ENCODE data around the gene MCM8.

MCM8 gene

DNA sequence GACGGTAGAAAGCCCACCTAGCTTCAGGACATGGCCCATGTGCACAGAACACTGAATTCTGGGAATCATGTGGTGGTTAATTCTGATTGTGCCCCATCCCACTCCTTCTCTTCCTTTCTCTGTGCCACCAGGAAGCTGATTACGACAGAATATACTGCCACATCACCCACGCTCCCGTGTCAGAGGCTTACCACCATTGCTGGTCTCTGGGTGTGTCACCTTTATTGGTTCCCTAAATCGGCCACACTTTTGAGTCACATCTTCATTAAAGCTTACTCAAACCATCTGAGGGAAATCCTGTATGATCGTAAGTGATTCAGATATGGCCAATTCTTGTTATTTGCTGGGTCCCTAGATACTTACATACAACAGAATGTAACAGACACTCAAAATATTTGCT is 3.2 kb upstream of the MCM8 start:
- no peak for DNase-seq (ENCODE audit: low spot score)

DNA sequence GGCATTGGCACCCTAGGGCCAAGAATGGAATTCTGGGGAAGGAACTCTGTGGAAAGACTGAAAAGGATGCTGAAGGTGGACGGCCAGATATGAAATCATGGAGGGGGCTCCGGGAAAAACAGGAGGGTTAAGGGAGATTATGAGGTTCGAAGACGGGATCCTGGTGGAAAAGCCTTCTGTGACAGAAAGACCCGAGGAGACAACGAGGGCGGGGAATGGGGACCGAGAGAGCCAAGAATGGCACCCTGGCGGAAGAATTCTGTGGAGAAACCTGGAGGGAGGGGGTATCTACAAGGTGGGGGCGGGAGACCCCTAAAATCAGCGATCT is 545 bp upstream of the MCM8 start:
- no peak for DNase-seq (ENCODE audit: low spot score)

DNA sequence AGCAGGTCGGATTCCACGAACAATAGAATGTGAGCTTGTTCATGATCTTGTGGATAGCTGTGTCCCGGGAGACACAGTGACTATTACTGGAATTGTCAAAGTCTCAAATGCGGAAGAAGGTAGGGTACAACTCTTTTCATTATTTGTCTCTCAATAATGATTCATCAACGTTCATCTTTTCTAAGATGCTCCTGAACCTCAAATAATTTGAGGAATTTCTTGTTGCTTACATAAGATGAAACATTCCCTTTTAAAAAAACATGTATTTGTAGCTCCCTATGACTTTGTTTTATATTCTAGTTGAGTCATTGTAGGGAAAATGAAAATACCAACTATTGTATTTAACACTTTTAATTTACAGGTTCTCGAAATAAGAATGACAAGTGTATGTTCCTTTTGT is 17.0 kb downstream of the MCM8 start:
- DNase-seq (ENCODE audit: low spot score), result no peak

DNA sequence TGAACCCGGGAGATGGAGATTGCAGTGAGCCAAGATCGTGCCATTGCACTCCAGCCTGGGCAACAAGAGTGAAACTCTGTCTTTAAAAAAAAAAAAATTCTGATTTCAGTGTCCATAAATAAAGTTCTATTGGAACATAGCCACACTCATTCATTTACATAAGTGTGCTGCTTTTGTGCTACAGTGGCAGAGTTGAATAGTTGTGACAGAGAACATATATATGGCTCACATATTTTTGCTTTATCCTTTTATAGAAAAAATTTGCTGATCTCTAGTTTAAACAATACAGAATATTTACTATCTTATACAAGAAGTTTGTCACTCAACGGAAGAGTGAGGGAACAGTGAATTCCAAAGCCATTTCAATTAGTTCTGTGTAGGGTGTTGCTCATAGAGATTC is 18.0 kb downstream of the MCM8 start:
- DNase-seq (ENCODE audit: low spot score), result no peak

DNA sequence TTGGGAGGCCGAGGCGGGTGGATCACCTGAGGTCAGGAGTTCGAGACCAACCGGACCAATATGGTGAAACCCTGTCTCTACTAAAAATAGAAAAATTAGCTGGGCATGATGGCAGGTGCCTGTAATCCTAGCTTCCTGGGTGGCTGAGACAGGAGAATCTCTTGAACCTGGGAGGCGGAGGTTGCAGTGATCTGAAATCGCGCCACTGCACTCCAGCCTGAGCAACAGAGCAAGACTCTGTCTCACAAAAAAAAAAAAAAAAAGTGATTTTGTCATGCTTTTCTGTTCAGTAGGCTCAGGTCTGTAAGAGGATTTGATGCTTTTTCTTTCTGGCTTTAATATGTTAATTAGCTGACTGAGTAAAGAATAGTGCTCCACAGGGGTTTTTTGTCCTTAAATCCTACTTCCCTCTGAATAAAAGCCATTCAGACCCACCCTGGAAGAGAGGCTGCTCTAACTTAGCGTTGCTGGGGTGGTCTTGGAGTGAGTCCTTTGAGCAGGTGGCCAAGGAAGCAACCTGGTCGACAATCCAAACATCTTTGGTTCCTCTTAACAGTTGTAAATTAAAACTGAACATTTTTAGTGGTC is 19.0 kb downstream of the MCM8 start:
- DNase-seq (ENCODE audit: low spot score), result no peak

DNA sequence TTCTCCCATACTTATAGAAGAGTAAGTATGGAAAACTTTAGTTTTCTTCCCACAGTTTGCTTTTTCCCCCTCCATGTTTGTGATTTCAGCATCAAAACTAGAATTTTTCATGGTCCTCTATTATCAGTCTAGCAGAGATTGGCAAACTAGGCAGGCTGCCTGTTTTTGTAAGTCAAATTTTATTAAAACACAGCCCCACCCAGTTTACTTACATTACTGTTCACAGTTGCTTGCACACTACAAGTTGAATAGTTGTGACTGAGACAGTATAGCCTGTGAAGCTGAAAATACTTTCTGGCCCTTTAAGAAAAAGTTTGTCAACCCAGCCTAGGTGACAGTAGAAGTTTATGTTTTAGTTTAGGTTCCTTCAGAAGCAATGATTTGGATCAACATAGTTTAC is 19.5 kb downstream of the MCM8 start:
- no peak for DNase-seq (ENCODE audit: low spot score)

DNA sequence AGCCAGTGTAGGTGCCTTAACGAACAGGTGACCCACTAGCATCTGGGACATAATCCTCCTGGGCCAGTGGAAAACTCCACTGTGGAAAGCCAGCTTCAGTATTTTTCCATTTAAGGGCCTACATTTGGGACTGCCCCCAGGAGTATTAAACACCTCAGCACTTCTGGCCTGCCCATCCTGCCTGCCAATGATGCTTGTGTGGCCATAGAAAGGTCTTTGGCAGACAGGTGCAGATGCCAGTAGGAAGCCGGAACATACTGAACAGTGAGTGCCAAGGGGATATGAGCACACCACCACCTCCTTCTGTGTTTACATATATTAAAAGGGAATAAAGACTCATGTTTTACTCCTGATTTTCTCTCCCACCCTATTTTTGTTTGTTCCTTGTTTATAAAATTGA is 19.9 kb downstream of the MCM8 start:
- no peak for DNase-seq (ENCODE audit: low spot score)

DNA sequence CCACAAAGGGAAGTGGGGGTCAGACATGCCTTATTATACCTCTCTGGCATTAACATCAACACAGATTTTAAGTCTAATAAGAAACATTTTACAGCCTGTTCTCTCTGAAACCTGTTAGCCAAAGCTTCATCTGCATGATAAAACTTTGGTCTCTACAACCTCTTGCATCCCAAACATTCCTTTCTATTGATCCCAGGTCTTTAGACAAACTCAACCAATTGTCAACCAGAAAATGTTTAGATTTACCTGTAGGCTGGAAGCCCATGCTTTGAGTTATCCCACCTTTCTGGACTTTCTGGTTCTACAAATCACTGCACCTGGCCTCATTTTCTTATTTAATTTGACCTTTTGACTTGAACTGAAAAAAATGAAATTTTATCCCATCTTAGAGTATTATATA is 20.8 kb downstream of the MCM8 start:
- DNase-seq (ENCODE audit: low spot score), result no peak

DNA sequence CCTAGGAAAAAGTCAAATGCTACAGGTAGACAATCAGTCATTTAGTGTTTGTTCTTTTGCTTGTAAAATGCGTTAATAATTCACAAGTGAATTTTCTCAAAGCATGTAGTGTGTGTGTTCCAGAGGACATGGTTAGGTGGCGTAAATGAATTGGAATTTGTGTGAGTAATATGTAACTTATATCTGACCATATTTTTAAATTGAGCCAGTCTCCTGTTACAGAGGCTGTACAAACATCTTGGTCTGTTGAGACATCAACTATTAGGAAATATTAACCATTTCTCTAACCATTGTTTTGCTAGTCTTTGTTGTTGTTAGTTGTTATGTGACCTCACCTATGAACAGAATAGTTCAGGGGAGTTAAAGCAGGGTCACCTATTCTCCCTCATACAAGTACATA is 22.7 kb downstream of the MCM8 start:
- no peak for DNase-seq (ENCODE audit: low spot score)

DNA sequence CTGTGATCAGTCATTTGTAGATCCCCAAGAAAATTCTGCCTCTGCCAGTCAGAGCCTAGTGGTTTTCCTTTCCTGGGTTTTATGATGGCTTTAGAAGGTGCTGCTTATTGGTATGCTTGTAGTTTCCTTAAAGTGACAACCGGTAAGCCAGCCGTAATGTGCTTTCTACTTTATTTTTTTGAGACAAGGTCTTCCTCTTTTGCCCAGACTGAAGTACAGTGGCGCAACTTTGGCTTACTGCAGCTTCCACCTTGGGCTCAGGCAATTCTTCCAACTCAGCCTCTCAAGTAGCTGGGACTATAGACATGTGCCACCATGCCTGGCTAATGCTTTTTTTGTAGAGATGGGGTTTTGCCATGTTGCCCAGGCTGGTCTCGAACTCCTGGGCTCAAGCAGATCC is 23.5 kb downstream of the MCM8 start:
- DNase-seq (ENCODE audit: low spot score), result no peak

DNA sequence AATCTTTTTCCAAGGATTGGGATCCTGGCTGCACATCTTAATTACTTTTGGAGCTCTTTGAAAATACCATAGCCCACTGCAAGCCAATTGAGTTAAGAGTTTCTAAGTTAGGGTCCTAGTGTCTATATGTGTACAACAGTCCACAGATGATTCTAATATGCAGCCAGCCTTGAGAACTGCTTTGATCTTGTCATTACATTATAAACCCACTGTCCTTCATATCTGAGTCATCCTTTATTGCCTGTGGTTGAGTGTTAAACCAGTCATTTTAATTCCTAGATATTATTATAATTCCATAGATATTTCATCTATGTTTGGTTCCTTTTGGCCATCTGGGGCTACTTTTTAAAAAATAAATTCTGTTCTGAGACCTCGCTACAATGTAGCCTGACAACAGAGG is 24.1 kb downstream of the MCM8 start:
- no peak for DNase-seq (ENCODE audit: low spot score)

DNA sequence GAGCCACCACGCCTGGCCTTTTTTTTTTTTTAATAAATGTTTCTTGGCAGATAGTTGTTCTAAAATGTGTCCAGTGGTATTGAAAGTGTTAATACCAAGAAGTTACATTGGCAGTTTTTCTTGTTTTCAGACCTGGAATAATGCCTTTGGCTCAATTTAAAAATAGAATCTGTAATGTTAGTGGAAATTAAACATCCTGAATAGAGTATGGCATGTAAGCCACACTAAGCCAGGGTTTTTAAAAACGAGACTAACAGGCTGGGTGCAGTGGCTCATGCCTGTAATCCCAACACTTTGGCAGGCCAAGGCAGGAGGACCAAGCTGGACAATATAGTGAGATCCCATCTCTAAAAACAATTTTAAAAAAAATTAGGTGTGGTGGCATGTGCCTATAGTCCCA is 25.3 kb downstream of the MCM8 start:
- no peak for DNase-seq (ENCODE audit: low spot score)

DNA sequence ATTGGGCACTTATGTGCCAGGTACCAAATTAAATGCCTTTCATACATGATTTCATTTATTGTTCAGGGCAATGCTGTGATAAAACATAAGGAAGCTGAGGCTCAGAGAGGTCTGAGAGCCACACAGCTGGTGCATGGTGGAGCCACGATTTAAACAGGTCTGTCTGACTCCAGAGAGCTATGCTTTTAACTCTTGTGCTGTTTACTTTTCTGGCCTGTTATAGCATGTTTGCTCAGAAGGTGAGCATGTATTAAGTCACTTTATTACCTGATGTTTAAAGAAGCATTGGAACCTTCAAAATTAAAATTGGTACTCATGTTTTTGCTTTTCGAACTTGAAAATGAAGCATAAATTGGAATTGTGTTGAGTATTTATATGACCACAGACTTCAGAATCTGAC is 26.8 kb downstream of the MCM8 start:
- no peak for DNase-seq (ENCODE audit: low spot score)

DNA sequence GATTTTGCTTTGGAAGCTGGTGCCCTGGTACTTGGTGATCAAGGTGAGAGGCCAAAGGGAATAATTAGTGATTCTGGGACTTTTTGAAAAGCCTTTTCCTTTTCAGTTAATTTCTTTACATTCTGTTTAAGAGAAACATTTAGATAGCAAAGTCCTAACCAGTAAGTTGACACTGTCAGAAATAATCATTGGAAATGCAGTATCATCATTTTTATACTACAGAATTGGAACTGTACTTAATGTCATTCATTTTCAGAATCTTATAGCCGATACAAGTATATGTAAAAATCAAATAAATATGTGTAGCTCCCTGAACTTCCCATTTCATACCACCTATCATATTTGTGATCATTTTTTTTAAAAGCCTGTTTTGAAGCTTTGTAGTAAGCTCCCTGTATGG is 27.5 kb downstream of the MCM8 start:
- DNase-seq (ENCODE audit: low spot score), result no peak

DNA sequence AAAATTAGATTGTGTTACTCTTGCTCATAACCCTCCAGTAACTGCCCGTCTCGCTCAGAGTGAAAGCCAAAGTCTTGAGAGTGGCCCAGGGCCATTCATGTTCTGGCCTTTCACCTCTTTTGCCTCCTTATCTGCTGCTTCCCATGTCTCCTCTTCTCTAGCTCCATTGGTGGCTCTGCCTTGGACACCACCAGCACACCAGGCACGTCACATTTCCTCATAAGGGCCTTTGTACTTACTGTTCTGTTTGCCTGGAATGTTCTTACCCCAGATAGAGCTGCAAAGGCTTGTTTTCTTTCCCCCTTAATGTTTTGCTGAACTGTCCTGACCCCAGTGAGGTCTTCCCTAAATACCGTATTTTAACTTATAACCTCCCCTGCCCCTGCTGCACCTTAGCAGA is 29.3 kb downstream of the MCM8 start:
- no peak for DNase-seq (ENCODE audit: low spot score)

DNA sequence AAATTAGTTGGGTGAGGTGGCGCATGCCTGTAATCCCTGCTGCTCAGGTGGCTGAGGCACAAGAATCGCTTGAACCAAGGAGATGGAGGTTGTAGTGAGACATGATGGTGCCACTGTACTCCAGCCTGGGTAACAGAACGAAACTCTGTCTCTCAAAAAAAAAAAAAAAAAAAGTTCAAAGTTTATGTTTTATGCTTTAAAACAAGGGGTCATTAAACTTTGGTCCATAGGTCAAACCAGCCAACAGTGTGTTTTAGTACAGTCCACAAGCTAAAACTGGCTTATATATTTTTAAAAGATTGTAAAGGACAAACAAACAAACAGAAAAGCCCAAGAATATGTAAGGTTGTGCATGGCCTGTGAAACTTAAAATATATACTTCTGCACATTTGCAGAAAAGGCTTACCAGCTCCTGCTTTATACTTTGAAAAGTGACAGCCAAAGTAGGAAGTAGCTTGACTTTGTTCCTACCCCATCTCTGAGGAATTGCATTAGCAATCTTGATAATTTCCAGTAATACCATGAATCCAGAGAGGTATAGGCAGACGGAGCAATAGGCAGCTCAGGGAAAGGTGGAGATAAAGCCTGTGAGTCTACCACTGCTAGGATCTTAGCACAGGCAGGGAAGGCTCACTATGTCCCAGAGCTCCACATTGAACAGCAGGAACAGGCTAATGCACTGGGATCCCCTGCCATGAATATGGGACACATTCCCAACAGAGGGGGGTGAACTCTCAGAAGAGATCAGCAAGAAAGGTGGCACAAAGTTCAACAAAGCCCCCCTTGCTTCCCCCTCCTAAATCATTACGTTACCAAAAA is 30.5 kb downstream of the MCM8 start:
- DNase-seq (ENCODE audit: low spot score), result no peak

DNA sequence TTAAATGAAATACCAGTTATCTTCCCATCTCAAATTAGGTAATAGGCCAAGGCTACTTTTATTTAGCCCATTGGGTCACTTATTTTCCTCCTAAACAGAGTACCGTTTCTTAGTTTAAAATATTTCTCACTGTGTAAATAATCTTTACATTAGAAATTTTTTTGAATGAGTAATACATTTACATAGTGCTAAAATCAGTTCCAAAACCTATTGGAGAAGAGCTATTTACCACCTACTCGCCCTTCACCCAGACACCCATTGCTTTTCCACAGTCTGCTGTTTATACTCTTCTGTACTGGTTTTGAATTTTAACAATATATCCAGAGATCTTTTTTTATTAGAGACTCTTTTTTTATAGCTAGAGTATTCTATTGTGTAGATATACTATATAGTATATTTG is 36.9 kb downstream of the MCM8 start:
- no peak for DNase-seq (ENCODE audit: low spot score)

DNA sequence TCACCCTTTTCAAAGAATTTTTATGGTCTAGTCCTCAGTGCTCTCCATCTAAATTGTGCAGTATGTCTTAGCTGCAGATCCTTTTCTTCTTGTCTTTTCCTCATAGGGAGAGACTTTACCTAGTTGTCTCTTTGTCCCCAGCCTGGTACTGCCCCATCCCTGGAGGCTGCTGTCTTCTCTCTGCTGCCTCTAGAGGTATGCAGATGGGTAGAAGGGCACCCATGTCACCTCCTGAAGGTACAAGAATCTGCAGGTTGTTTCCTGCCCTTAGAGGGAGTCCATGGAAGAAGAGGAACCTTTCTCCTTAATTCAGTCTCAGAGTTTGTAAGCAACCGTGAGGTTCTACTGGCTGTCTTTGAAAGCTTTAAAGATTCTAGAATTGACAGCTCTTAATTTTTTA is 39.1 kb downstream of the MCM8 start:
- DNase-seq (ENCODE audit: low spot score), result no peak

DNA sequence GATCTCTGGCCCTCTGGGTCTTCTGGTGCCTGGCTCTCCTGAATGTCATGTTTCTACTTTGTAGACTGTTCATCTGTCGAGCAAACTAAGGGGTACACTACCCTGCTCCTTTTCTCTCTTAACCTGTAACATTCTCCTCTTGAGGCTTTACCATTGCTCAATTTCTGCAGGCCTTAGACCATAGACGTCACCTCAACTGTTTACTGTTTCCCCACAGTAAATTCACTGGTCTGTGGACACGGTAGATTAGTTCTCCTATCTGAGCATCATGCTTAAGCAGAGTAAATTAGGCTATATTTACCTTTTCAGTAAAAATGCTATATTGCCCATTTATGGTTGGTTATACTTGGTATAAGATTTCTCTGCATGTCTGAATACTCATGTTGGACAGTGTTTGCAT is 40.5 kb downstream of the MCM8 start:
- no peak for DNase-seq (ENCODE audit: low spot score)

DNA sequence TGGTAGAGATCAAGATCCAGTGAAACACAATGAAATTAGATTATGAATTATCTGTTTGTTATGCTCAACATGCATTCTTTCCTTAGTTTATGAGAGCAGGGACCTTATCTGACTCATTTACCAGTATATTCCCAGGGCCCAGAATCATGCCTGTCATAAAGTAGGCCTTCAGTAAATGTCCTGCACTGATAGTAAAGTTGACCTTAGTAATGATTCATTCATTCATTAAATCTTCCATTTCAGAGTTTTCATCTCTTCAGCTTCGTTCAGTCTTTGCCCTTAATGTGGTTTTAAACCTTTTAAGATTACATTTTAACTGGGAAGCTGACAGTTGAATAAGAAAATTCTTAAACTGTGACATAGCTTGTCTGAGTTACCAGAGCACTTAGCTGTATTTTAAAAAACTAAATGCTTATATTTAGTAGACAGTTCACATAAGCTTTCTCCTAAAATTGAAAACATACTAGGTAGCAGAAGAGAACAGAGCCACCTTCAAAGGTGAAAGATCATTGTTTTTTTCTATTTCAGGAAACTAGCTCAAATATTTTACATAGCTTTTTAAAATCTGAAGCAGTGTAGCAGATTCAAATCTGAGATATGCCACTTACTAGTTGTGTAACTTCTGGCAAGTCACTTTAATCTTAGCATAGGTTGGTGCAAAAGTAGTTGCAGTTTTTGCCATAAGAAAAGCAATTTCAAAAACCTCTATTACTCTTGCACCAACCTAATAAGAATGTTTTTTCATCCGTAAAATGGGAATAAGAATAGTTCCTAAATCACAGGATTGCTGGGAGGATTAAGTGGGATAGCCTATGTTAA is 41.4 kb downstream of the MCM8 start:
- no peak for DNase-seq (ENCODE audit: low spot score)

DNA sequence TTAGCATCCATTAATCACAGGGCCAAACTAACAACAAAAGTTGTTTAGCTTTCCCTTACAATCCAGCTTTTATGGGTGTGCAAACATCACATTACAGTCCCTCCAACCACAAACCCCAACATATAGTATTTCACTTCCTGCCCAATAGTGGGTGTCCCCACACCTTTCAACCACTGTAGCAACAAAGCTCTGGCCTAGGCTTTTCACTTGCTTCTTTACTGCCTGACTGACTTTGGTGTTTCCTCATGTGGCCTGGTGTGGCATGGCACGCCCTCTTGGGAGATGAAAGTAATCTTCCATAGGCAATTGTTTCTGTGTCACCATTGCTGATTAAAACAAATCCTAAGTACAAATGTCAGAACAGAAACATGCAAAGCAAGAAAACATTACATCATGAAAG is 46.3 kb downstream of the MCM8 start:
- DNase-seq (ENCODE audit: low spot score), result peak; percentile 49

DNA sequence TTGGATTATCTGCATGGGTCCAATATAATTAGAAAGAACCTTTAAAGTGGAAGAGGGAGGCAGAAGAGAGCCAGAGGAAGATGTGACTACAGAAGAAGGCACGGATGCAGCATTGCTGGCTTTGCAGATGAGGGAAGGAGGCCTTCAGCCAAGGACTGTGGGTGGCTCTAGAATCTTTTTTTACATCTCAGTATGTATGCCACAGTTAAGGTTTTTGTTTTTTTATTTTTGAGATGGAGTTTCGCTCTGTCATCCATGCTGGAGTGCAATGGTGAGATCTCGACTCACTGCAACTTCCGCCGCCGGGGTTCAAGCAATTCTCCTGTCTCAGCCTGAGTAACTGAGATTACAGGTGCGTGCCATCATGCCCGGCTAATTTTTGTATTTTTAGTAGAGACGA is 49.3 kb downstream of the MCM8 start:
- no peak for DNase-seq (ENCODE audit: low spot score)

DNA sequence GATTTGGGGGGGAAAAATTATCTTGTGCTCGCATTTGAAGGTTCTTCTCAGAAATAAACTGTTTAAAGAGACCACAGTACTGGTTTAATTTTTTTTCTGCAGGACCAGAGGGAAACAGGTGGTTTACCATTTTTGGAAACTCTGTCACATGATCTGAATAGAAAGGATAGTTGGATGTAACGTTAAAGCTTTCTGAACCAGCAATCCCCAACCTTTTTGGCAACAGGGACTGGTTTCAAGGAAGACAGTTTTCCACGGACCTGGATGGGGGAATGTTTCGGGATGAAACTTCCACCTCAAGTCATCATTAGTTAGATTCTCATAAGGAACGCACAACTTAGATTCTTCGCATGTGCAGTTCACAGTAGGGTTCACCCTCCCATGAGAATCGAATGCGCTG is 50.4 kb downstream of the MCM8 start:
- DNase-seq (ENCODE audit: low spot score), result no peak

DNA sequence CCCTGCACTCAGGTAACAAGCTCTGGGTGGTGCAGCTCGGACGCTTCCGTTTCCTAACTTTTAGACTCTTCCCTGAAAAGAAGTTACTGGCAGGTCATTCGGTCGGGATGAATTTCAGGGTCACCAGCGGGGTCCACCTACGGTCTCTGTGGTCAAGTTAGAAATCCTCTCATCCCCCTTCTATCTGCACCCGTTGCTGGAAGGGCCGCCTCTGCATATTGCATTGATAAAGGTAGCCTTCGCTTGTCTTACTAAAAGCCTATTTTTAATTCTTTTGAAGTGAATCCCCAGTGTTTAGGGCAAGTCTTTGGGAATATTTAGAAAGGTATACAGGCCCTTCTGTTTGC is 56.1 kb downstream of the MCM8 start:
- DNase-seq (ENCODE audit: low spot score), result no peak
